Endothelial cell of umbilical vein (primary cell): ENCODE results near the gene MROH8.

Experiments used
- CTCF ChIP-seq, 2 donors: IDR thresholded peaks; 1 replicate in 1 of 2; 2 replicates in 1 of 2; pipeline ENCODE4 v1.5.1; 2011; ENCODE audit warnings: low read length in 2 of 2, mild to moderate bottlenecking in 2 of 2, moderate library complexity in 2 of 2, control low read depth in 1 of 2, inconsistent platforms in 1 of 2, low read depth in 1 of 2; ENCODE audit not compliant: insufficient read depth in 1 of 2; ENCODE audit errors: extremely low read depth in 1 of 2
- EZH2 ChIP-seq: IDR thresholded peaks from 2 replicates; pipeline ENCODE4 v1.6.1; 2012; ENCODE audit warnings: borderline replicate concordance, low read depth, mild to moderate bottlenecking, moderate library complexity, low read length, inconsistent platforms; ENCODE audit not compliant: severe bottlenecking
- POLR2A ChIP-seq: IDR thresholded peaks from 2 replicates; pipeline ENCODE4 v1.6.1; 2012; ENCODE audit warnings: low read depth, mild to moderate bottlenecking, control low read depth, low read length
- POLR2AphosphoS5 ChIP-seq: IDR thresholded peaks from 2 replicates; pipeline ENCODE4 v1.6.1; 2012; ENCODE audit warnings: low read depth, mild to moderate bottlenecking, control low read depth, low read length, moderate library complexity; ENCODE audit not compliant: insufficient read depth

- TF ChIP-seq CTCF (IDR thresholded peaks at IDR 0.05; ENCODE audit: extremely low read depth in 1 of 2, insufficient read depth in 1 of 2, low read depth in 1 of 2, low read length in 2 of 2) = no peak
- no peak for TF ChIP-seq POLR2AphosphoS5
- TF ChIP-seq EZH2 = no peak
- TF ChIP-seq POLR2A = no peak
These were observed 84.2 kb downstream of the MROH8 start for GRCh38 chr20:37095108-37095598.
